COLO668 (cell line): ENCODE results near the gene DND1.
"Not testable (repeated sequence)": the region's sequence is repeated elsewhere in the genome, so short reads cannot be mapped to it uniquely, and the experiment has no call there.

Experiments
- DNase-seq: peaks from one replicate; lab custom pipeline; 2025; ENCODE audit not compliant: unreplicated experiment; lab: John Stamatoyannopoulos, UW

DND1 gene

DNA sequence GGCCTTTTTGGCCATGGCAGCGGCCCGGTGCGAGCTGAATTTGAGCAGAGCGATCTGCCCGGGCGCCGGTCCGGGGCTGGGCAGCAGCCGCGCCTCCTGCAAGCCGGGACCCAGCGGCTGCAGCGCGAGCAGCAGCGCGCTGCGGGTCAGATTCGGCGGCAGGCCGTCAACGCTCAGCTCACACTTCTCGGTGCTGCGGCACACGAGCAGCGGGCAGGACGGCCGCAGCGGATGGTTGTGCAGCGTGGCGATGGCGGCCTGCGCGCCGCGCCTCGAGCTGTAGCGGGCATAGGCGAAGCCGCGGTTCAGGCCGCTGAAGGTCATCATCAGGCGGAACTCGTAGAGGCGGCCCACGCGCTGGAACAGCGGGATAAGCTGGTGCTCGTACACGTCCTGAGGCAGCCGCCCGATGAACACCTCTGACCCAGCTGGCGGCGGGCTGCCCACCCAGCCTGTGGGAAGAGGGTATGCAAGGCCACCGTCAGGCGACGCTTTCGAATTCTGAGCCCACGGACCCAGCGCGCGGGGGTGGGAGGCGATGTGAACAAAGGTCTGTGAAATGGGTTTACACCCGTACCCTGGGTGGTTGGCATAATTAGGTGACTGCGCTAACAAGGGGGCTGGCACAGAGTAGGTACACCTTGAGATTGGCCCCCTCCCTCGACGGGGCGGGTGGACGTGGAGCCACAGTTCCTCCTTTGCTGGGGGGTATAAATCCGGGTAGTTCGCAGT lies 755 bp downstream of the DND1 start:
- peak; percentile 29 for DNase-seq

DNA sequence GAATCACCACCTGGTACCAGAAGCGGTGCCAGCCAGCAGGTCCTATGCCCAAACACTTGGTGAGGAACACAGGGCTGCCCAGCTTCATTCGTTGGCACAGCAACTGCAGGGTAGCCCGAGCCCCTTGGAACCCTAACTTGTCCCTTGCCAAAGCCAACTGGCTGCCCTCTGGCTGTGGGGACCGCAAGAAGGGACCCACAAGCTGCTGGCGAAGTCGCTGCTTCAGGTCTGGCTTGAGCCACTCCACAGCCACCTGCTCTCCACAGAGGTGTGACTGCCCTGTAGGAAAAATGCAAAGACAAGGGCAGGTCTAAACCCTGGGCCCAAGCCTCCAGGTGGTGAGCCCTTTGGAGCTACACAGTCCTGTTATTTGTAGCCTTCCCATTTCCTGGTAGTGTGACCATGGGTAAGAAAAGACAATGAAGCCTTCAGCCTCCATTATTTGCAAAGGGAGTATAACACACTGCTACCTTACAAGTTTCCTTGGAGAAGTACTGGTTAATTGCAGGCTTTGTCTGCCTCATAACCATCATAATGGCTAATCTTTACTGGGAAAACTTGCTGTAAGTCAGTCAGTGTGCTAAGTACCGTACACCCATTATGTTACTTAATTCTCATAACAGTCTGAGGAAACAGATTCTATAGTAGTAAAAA lies 1.8 kb downstream of the DND1 start:
- DNase-seq: no peak

DNA sequence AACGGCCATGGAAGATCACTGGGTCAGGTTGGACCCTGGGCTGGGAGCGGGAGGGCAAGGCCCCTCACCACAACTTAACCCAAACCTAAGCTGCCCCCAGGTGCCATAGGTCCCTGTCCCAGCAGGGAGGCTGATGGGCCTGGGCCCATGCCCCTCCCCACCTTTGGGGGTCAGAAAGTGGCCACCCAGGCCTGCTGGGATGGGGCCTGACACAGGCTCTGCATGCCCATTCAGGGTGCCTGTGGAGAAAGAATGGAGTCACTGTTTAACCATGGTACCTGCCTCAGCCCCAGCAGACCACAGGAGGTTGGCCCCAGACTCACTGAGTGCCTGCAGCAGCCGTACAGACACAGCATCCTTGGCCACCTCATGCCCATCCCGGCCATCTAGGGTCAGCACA lies 2.3 kb downstream of the DND1 start:
- DNase-seq: not testable (repeated sequence)

DNA sequence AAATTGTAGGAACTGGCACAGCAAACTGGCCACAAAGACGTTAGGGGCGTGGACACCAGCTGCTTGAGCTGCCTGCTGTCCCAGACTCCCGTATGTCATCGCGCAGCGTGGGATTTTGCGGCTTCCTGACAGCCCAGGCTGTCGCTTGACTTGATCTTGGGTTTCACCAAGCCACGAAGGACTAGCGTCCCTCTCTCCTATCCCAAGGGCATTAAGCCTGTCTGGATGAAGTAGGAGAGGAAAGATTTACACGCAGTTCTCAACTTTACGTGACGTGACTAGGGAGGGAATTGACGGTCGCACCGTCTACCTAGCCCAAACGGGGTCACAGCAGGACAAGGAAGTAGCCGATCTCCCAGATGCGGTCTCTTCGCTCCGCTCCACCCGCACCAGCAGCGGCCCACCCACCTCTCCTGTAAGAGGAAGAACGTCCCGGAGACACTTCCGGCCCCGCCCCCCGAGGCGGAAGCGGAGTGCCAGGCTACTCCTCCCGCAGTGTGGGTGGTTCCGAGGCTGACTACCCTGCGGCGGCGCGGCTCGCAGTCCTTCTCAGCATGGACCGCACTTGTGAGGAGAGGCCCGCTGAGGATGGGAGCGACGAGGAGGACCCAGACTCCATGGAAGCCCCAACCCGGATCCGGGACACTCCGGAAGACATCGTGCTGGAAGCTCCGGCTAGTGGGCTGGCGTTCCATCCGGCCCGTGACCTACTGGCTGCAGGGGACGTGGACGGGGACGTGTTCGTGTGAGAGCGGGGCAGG lies 8.8 kb downstream of the DND1 start, which contains the start of gene WDR55:
Gene WDR55 (plus strand): TSS at position 546 of the 761 bp plus-strand sequence. CDS start 9 bp downstream, at position 555.
- DNase-seq: peak; percentile 91

DNA sequence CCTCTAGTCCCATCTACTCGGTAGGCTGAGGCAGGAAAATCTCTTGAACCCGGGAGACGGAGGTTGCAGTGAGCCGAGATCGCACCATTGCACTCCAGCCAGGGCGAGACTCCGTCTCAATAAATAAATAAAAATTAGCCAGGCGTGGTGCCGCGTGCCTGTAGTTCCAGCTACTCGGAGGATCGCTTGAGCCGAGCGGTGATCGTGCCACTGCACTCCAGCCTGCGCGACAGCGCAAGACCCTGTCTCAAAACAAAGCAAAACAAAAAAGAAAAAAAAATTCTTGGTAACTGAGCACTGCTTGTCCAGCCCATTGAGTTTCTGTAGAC lies 9.4 kb downstream of the DND1 start:
- DNase-seq: no peak

DNA sequence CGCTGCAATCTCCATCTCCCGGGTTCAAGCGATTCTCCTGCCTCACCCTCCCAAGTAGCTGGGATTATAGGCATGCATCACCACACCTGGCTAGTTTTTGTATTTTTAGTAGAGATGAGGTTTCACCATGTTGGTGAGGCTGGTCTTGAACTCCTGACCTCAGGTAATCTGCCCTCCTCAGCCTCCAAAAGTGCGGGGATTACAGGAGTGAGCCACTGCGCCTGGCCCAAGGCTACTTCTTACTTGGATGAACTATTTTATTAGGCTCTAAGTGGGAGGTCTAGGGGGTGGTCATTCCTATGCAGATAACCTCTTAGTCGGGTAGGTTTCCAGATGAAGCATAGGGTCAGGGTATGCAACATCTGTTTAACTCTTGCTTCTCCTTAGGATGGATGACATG lies 13.0 kb downstream of the DND1 start:
- not testable (repeated sequence) for DNase-seq

DNA sequence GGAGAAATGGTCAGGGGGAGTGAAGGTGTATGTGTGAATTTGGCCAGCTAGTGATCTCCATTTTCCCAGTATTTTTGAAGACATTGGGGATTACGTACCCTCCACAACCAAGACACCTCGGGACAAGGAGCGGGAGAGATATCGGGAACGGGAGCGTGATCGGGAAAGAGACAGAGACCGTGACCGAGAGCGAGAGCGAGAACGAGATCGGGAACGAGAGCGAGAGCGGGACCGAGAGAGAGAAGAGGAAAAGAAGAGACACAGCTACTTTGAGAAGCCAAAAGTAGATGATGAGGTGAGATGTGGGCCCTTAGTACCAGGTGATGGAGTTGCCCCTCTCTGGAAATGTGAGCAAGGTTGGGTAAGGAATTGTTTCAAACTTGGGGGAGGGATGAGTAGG lies 14.5 kb downstream of the DND1 start:
- no peak for DNase-seq

DNA sequence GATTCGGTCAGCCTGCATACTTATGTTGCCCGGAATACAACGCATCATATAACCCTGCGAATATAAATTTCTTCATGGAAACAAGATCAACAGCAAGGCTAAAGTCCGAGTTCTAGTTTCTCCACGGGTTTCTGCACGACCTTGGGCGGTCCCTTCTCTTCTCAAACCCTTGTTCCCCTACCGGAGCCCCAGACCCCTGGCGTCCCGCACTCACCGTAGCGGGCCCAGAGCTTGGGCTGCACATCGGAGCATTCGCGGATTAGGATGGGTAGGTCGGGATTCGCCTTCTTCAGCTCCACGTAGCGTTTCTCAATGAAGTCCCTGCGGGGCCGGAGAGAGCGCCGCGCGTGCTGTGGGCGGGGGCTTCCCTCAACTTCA lies 26.3 kb downstream of the DND1 start:
- peak; percentile 17 for DNase-seq

DNA sequence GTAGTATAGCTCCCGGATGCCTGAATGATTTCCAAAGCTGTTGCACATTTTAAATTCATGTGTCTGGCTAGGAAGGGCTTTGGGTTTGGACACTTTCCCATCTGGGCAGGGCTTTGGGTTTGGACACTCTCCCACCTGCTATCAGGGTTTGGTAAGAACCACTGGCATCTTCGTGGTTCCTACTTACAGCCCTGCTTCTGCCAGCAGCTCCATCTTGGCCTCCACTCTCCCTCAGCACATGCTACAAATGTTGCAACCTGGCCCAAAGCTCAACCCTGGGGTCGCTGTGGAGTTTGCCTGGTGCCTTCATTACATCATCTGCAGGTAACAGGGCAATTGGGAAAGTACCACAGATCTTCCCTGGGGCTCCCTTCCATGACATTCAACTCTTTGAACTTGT lies 30.7 kb downstream of the DND1 start:
- no peak for DNase-seq

DNA sequence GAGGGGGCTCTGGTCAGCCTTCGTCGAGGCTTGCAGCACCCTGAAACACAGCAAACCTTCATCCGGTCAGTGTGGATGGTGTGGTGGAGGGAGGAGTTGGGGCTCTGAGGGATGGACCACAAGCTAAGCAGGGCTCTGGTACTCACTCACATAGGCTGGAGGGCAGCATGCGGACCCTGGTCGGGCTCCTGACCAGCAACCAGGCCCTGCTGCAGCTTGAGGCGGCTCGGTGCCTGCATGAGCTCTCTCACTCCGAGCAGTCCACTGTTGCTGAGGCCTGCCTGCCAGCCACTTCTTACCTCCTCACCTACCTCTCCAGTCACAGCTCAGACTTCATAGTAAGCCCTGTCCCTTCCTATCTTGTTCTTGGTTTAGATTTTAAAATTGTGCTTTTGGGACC lies 31.7 kb downstream of the DND1 start:
- DNase-seq: no peak

DNA sequence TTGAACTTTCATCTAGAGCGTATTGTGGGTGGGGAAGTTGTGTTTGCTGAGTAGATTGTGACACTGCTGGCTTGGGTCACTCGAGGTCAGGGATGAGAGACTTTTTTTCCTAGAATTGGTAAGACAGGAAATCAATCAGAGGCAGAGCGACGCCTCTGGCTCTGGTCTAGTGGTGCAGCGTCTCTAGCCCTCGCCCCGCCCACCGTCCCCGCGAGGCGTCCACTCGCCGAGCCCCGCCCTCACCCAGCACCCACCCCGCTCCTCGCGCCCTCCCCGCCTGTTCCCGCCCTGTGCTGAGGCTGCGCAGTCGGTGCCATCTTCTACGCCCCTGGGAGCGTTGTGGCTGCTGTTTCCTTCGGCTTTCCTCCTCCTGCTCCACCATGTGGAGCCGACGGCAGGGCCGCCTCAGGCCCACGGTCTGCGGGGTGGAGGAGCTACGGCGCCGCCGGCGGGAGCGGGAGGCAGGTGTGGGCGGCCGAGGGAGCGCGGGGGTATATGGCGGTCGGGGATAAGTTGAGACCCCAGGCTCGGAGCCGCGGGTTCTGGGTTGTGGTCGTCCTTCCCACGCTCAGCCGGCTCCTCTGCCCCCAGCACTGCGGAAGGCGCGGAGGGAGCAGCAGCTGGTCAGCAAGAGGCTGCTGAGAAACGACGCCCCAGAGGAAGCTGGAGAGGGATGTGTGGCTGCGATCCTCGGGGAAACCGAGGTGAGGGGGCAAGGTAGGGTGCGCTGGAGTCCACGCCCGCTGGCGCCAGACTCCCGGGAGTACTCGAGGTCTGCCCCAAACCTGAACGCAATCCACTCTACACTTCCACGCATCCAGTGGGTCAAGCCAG lies 34.0 kb downstream of the DND1 start, which contains the start of gene TMCO6:
Gene TMCO6 (plus strand): TSS at position 304 of the 834 bp plus-strand sequence. CDS start 77 bp downstream, at position 381.
- DNase-seq: peak; percentile 93

DNA sequence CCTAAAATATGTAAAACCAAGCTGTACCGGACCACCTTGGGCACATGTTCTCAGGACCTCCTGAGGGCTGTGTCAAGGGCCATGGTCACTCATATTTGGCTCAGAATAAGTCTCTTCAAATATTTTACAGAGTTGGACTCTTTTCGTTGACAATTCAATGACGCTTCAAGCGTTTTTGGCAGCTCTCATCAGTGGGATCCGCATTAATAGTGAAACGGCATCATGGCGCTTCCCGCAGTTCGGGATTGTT lies 34.6 kb downstream of the DND1 start:
- not testable (repeated sequence) for DNase-seq

DNA sequence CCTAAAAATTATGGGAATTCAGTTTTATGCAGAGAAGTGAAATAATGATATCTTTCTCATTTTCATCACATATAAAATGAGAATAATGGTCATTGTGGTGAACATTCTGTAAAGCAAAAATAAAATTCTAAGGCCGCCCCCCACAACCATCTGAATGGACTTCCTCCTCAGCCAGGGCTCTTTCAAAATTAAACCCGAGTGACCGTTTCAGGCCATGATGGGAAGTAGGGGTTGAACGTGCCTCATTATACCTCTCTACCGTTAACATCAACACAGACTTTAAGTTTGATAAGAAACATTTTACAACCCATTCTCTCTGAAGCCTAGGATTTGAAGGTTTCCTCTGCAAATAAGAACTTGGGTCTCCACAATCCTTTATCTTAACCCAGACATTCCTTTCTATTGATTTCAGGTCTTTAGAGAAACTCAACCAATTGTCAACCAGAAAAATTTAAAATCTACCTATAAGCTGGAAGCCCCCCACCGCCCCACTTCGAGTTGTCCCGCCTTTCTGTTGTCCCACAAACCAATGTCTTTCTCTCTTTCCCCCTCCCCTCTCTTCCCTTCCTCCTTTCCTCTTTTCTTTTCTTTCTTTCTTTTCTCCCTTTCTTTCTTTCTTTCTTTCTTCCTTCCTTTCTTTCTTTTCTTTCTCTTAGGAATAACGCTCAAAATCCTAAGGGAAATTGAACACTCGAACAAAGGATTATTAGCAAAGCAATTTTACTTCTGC lies 35.8 kb downstream of the DND1 start:
- no peak for DNase-seq

DNA sequence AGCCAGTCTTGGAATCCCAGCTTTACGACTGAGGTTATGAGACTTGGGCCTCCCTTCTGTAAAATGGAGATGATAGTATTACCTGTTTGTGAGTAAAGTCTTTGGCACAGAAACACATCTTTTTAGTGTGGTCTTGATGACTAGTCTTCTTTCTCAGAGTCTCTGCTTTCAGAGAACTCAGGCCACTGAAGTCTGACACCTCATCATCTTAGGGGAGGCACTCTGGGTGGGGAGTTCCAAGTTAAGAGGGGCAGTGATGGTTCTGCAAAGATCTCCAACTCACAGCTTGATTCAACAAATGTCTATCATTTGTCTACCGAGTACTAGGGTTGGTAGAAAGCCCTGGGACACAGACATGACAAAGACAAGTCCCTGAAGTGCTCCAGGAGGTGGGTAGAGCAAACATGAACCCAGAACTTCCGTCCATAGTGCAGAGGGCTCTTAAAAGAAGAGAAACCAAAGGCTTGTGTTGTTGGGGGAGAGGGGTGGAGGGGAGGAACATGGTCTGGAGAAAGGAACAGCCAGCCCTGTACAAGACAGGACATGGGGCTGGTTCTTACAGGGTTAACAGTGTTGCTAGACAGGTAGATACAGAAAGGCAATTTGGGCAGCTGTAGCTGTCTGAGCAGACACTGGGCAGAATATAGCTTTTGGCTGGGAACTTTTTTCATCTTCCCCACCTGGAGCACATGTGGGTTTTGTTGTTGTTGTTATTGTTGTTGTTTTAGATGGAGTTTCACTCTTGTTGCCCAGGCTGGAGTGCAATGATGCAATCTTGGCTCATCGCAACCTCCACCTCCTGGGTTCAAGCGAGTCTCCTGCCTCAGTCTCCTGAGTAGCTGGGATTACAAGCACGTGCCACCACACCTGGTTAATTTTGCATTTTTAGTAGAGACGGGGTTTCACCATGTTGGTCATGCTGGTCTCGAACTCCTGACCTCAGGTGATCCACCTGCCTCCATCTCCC lies 37.8 kb downstream of the DND1 start:
- no peak for DNase-seq

DNA sequence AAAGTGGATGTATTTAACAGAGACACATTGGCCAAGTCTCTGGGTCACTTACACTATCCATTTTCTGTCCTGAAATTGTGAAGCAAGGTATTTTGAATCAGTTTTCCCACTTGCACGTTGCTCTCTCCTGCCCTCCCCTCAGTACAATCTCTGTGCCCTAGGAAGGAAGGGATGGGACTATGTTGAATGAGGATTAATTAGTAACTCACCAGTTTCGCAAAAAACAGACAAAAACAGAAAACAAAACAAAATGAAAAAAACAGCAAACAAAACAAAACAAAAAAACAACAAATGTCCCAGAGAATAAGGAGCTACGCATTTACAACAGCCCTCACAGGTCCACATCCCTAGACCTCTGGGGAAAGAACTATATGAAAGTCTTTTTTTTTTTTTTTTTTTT lies 39.3 kb downstream of the DND1 start:
- DNase-seq: no peak

DNA sequence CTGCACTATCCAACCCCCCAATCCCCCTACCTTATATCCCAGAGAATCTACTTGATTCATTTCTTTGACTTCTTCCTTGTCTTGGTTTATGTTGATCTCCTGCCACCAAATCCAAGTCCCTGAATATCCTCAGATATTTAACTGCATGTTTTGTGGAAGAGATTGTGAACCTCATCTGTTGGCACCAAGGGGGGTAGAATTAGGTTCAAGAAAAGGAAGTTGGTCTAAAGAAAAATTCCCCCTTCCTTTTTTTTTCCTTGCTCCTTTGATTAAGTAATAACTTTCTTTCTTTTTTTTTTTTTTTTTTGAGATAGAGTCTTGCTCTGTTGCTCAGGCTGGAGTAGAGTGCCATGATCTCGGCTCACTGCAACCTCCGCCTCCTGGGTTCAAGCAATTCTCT lies 39.9 kb downstream of the DND1 start:
- no peak for DNase-seq

DNA sequence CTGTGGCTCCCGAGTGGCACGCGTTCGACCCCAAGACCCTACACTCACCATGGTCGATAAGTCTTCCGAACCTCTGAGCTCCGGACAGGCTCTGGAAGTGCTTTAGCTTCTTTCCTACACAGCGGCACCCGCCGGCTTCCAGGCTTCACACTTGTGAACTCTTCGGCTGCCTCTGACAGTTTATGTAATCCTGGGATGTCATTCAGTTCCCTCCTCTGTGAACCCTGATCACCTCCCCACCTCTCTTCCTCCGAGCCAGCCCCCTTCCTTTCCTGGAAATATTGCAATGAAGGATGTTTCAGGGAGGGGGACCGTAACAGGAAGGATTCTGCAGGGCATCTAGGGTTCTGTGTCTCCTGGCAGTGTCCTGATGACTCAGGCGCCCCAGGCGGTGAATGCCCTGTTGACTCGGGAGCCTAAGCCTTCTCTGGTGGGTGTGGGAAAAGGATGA lies 40.3 kb downstream of the DND1 start, which contains the start of gene CD14:
Gene CD14 (minus strand): TSS at position 155 of the 451 bp plus-strand sequence. CDS start 104 bp downstream, at position 51.
- peak; percentile 64 for DNase-seq

DNA sequence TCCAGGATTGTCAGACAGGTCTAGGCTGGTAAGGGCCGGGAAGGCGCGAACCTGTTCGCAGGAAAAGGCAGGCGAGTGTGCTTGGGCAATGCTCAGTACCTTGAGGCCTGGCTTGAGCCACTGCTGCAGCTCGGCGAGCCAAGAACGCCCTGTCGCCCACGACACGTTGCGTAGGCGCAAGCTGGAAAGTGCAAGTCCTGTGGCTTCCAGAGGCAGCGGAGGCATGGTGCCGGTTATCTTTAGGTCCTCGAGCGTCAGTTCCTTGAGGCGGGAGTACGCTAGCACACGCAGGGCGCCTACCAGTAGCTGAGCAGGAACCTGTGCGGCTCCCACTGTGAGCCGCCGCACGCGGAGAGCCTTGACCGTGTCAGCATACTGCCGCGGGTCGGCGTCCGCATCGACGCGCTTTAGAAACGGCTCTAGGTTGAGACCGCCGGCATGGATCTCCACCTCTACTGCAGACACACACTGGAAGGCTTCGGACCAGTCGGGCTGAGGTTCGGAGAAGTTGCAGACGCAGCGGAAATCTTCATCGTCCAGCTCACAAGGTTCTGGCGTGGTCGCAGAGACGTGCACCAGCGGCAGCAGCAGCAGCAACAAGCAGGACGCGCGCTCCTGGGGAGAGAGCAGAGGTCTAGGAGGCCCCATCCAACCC lies 40.9 kb downstream of the DND1 start:
- peak; percentile 58 for DNase-seq
